GM18498 (cell line): ENCODE data around the gene TUBA3D.
"Not testable (repeated sequence)": the region's sequence is repeated elsewhere in the genome, so short reads cannot be mapped to it uniquely, and the experiment has no call there.

Source experiments
- ATAC-seq: cut with Tn5 transposase; IDR thresholded peaks from one replicate; pipeline ENCODE4 v1.9.1; 2021; ENCODE audit warnings: mild to moderate bottlenecking, moderate library complexity; ENCODE audit not compliant: unreplicated experiment

TUBA3D gene

DNA sequence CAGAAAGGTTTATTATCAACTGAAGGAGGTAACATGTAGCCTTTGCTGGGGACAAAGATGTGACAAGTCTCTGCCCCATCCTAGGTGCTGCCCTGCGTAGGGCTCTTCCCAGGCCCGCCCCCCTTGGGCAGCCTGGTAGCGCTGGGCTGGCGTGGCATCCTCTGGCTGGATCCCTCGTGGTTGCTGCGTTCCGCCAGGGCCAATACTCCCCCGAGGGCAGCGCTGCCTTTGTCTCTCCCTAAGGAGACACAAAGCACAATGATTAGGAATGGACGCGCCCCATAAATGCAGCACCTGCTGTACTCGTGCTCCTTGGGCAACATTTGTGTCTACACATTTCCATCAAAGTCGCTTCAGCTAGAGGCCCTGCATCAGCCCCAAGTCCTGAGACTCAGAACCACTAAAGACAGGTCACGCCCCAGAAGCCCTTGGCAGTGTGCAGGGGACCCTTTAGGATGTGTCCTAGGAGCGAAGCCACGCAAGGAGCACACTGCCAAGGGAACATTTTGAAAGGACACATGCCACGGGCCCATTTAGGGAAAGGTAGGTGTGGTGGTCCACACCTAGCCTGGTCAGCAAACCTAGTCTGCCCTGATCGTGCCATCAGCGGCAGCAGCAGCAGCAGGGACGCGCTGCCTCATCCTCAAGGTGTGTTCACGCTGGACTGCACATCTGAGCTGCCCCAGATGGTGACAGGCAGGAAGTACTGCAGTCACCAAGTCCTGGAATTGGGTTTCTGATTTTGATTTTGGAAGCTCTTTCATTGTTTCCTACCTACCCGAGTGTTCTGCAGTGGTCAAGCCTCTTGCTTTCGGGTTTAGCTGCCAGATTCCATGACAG is 8.3 kb downstream of the TUBA3D start:
- not testable (repeated sequence) for ATAC-seq

DNA sequence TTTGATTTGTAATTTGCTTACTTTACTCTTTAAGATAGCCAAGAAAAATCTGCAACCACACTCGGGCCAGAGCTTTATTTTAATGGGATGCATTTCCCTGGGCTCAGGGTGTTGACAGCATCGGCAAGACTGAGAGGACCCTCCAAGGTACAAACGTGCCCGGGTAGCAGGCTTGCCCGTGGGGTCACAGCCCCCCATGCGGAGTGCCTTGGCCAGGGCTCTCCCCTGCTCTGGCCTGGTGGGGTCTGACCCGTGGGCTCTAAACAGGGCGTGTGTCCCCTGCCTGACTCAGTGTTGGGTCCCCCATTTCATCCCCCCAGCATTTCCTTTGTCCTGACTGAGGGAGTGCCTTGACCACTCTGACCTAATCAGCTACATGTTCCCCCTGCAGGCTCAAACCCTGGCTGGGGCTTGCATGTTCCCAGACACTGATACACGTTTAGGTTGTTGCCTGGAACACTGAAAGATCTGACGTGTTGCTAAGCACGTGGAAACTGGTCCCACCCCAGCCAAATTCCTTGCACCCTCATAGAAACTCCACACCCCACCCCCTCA is 9.1 kb downstream of the TUBA3D start:
- ATAC-seq, result not testable (repeated sequence)

DNA sequence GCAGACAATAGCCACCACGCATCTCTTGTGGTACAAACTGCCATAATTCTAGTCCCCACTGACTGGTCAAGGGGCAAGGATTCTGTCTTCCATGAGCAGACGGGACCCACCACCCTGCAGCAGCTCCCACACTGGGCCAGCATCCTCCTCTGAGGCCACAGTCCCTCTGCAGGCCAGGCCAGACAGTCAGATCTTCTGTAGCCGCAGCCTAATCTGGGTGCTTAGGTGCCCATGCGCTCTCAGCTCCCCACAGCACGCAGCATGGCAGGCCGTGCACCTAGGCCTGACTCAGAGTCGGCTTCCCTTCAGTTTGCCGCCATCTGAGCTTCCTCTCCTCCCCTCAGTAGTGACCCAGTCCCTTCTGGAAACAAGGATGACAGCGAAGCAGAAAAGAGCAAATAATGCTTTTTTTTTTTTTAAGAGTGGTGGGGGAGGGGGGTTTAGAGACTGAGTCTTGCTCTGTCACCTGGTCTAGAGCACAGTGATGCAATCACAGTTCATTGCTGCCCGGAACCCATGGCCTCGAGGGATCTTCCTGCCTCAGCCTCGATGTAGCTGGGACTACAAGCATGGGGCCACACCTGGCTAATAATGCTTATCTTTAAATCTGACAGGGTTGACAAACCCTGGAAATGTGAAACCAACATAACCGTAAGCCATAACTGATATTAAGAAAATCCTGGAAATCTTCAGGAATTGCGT is 10.4 kb downstream of the TUBA3D start:
- ATAC-seq, result not testable (repeated sequence)

DNA sequence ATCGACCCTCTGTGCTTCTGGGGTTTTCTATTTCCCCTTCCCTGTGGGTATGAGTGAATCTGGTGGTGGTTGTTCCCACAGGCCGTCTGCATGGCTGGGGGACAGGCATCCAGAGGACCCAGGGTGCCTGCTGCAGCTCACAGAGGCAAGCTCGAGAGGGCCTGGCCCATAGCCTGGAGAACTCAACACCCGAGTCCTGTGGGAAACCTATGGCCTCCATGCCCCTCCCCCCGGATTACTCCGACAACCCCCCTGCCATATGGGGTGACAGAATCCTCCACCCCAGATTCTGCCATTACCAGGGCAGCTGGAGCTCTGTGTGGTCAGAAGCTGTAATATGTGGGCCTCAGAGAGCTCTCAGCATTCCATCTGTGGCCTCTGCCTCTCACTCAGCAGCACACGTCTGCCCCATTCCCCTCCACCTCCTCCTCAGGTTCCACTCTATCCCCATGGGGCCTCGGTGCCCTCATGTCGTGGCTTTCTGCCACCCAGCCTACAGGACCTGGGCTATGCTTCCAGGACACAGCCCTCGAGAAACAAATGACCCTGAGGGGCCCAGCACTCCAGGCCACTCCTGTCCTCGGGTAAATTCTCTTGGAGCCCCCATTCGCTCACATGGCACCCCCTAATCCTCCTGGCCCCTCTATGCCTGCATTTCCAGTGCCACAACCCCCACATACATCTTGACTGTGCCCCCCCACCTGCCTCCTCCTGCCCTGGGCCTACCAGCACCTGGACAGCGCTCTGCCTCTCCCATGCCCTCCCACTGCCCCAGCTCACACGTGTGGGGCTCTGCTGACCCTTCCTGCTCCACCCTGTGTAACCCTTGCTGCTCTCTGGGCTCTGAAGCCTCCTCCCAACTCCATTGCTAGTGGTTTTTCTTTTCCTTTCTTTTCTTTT is 12.6 kb downstream of the TUBA3D start:
- ATAC-seq, result no peak

DNA sequence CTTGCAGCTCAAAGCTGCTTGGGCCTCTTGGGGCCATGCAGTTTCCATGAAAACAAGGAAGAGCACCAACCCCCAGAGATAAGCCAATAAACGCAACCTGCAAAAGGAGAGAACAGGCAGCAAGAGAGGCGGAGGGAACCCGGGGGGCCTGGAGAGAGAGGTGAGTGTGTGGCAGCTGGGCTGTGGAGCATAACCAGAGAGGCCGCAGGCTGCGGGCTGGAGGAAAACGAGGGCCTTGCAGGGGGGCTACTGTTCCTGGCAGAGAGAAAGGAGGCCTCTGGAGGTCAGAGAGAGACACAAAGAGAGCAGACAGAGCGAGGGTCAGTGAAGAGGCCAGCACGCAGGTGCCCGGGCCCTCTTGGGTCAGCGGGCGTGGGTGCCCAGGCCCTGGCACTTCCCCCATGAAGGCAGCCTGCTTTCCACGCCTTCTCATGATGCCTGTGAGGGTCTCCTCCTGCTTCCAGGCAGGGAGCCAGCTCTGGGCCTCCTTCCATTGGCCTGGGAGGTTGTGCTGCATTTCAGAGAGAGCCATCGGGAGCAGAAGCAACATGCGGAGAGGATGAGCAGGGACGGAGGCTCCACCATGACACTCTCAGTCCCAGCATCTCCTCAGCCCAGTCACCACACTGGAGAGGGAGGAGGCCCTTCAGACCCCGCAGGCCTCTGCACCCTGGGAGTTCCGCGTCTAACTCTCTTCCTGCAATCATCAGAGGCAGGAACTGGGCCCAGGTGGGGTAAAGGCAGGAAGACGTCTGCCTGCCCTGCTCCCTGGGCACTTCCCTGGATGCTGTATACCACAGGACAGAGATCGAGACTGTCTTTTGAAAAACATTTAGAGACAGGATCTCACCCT is 14.9 kb downstream of the TUBA3D start:
- ATAC-seq, result not testable (repeated sequence)

DNA sequence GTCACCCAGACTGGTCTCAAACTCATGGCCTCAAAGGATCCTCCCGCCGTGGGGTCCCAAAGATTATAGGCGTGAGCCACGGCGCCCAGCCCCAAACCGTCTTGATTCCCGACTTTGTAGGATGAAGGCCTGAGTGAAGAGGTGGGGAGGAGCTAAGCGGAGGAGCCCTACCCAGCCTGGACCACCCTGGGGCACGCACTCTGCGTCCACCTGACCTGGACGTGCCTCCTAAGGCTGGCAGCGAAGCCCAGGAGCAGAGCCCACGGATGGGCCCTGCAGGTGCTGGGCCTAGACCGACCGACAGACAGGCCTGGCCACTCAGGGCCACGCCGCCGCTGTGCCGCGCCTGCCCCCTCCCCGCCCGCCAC is 15.5 kb downstream of the TUBA3D start:
- ATAC-seq, result peak; percentile 4

DNA sequence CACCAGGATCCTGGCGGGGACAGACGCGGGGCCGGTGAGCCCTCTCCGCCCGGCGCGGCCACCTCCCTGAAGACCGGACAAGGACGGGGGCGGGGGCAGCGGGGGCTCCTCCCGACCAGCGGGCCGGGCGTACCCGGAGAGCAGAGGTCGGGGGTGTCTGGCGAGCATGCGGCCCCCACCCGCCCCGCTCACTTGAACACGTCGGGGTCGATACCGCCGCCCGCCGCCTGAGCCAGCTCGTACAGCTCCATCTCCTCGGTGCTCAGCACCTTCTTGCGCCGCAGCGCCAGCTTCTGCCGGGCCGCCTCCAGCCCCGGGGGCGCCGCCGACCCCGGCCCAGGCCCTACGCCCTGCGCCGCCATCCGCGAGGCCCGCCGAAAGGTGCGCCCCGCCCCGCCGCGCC is 16.1 kb downstream of the TUBA3D start, which contains the start of gene MZT2A:
Gene MZT2A (minus strand): TSS at position 383 of the 403 bp plus-strand sequence. CDS start 21 bp downstream, at position 362.
- peak; percentile 7 for ATAC-seq

DNA sequence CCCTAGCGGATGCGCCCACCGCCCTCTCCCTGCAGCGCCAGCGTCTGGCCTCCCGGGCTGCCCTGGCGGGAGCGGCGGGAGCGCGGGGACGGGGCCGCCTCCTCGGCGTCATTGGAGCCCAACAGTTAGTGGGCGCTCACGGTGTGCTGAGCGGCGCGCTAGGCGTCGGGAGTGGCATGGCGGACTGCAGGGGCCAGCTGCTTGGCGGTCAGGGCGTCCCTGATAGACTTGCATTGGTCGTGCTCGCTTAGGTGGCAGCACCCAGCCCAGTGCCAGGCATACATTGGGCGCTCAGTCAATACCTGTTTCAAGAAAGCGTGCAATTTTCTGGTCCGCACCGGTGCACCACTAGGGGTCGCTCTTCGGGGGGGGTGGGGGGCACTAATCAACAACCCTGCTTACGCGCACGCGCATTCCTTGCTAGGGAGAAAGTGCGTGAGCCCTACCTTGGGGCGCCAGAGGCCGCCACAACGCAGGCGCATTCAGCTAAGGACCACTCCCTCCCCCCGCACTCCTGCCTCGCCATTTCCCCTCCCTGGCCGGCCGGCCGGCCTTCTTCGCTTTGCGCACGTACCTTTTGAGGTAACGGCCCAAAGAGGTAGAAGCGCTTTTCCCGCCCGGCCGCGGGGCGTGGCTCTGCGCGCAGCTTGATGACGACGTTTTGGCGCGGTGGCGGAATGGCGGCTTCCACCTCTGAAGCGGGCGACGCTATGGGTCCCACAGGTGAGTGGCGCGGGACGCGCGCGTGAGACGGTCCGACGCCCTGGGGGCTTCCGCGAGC is 16.7 kb downstream of the TUBA3D start:
- peak; percentile 81 for ATAC-seq

DNA sequence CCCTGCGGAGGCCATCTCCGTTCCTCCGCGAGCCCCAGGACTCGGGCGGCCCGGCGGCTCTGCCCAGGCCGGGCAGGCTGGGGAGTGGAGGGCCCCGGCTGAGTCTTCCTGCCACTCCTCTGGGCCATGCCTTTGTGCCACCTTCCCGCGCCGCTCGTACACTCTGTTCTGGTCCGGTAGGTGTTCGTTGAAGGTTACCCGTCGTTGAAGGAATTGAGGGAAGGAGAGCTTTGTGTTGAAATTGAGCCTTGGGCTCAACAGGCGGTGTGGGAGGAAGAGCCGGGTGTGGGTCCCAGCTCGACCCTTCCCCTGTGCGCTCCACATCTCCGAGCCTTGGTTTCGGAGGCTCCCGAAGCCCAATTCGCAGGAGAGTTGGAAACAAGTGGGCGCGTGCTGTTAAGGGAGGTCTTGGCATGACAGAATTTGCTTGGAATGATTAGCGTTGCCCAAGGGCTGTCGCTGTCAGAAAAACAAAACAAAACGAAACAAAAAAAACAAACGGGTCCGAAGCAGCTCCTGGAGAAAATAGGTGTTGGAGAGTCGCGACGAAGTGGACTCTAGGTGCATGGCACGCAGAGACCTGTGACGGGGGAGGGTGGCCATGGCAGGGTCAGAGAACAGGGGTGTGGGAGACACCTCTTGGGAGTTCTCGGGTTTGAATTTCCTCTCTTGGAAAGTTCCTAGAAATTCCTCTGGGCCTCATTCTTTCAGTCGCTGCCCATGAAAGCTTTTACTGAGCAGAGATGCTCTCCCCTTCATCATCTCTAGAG is 17.5 kb downstream of the TUBA3D start:
- ATAC-seq, result peak; percentile 27

DNA sequence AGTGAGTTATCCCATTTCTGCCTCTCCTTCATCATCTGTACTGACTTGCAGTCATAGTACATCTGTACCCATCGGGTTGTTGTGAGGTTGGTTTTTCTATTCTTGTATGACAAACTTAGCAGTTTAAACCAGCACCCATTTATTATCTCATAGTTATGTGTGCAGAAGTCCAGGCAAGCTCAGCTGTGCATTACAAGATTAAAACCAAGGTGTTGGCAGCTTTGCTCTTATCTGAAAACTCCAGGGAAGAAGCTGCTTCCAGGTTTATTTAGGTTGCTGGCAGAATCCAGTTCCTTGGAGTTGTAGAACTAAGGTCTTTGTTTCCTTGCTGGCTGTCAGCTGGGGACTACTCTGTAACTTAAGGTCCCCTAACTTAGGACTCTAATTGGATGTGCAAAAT is 19.6 kb downstream of the TUBA3D start:
- ATAC-seq, result not testable (repeated sequence)

DNA sequence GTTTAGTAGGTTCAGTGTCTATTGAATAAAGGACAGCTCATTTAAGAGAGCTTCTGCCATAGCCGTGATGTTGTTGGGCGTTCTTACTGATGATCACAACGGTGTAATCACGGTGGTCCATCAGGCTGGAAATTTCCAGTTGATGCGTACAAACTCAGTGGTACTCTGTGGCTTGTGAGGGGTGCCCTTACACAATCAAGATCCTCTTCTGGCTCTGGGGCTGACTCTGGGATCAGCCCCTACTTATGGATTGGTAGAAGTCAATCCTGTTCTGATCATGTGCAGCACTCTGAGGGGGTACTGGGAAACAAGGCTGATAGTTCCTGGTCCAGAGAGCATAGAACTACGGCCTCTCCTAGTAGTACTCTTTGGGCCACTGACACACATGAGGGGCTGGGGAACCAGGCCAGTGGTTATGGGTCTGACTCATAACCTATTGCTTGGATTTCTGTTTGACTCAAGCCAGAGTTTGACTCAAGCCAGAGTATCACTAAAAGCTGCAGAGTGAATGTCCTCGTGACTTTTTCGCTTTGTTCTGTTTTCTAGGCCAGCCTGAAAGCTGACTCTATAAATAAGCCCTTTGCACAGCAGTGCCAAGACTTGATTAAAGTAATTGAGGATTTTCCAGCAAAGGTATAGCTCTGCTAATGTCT is 22.5 kb downstream of the TUBA3D start:
- ATAC-seq, result peak; percentile 84

DNA sequence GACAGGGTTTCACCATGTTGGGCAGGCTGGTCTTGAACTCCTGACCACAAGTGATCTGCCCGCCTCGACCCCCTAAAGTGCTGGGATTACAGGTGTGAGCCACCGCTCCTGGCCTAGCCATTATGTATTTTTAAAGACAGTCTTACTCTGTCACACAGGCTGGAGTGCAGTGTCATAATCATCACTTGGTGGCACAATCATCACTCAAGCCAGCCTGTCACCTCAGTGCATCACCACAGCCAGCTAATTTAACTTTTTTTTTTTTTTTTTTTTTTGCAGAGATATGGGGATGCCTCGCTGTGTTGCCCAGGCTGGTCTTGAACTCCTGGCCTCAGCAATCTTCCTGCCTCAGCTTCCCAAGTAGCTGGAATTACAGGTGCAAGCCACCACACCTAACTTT is 27.7 kb downstream of the TUBA3D start:
- not testable (repeated sequence) for ATAC-seq

DNA sequence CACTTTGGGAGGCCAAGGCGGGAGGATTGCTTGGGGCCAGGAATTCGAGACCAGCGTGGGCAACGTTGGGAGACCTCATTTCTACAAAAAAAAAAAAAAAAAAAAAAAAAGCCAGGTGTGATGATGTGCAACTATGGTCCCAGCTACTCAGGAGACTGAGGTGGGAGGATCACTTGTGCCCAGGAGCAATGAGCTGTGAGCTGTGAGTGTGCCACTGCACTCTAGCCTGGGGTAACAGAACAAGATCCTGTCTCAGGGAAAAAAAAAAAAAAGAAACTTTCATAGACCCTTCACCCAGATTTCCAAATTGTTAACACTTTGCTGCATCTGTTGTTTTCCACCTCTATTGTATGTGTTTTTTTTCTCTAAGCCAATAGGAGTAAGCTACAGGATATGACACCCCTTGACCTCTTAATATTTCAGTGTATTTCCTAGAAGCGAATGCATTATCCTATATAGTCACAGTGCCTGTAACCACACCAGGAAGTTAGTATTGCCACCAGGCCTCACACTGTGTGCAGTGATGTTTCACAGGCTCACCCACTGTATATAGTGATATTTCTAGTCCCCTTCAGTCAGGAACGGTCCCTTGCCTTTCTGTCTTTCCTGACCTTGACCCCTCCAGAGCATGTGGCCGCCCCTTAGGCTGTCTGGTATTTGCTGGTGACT is 28.3 kb downstream of the TUBA3D start:
- not testable (repeated sequence) for ATAC-seq

DNA sequence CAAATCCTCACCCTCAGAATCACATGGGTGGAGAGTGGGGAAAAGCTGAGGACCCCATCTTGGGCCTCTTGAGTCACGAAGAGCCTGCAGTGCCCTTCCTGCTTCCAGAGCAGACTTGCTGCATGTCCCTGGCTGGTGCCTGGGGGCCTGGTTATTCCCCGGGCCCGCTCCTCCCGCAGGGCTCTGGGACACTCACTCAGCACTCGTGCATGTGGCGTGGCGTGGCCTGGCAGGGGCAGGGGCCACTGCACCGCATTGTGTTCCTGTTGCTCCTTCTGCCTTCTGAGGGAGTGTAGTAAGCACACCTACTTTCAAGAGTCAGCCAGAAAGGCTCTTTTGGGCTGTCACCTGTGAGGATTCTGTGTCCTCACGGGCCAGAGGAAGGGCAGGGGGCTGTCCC is 33.7 kb downstream of the TUBA3D start:
- ATAC-seq, result no peak

DNA sequence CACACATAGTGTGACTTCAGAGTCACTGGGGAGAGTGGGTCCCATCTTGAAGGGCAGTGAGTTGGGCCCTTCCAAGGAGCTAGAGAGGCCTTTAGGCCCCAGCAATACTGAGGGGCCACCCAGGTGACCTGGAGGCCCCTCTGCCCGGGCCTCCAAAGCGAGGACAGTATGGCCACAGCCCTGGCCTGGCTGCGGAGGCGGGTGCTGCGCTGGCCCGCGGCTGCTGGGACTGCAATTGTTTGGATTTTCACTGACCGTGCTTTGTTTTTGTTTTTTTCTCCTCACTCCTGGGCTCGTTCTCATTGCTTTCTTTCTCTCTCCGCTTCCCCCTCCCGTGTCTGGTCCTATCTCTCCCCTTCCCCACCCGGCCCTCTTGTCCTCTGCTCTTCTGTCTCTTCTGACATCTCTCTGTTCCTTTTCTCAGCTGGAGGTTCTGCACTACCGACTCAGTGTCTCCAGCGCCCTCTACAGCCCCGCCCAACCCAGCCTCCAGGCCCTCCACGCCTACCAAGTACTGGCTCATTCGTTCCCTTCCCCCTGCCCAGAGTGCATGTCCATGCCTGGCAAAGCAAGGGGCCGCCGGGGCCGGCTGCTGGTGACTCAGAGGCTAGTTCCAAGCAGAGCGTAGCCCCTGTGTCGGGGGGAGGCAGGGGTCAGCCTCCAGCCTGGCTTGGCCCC is 35.5 kb downstream of the TUBA3D start:
- ATAC-seq, result not testable (repeated sequence)

DNA sequence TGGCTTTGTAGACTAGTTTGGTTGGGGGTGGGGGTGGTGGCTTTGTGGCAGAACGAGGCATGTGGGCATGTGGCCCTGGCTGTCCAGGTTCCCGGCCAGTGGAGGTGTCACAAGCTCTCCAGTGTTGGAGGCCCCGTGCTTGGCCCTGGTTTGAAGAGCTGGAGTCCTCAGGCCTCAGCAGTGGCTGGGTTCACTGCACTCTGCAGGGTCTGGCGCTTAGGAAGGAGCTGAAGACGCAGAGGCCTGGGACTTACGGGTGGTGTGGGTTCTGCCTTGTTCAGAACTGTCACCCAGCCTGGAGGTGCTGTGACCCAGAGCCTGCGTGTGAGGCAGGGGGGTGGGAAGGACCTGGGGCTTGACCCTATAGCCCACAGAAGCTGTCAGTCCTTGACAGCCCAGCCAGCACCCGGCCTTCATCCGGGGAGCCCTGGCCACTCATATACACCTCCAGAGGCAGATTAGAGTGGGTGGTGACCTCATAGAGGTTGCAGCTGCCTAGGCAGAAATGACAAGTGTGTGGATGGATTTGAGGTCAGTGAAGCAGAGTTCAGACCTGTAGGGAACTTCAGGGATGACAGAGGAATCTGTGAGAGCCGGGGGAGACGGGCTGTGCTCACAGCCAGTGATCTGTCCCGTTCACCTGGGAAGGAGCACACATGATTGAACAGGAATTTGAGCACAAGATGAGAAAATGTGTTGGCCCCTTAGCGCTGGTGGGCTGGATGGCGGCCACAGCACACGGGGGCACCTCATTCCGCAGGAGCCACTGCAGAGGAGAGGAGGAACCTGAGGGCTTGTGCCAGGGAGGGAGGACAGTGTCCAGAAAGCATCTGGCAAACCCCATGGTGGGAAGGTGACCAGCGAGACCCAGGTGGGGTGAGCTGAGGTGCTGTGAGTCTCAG is 36.3 kb downstream of the TUBA3D start:
- not testable (repeated sequence) for ATAC-seq
